ENCODE measurements around the gene PHF13. TPM values are rescaled to one million over a fixed set of nuclear protein-coding genes. Genes with fewer than 3 reads are reported as not detected.
A peak's percentile ranks its signal among the peaks of the same experiment; 100 is the strongest.

The PHF13 gene
- total and polyA plus RNA-seq, 10 of the 15 experiments (the other 5 are each of a cell fraction or from before 2014, with no cell fraction given): 0.87 to 15.4 (median 5.1) TPM

DNA sequence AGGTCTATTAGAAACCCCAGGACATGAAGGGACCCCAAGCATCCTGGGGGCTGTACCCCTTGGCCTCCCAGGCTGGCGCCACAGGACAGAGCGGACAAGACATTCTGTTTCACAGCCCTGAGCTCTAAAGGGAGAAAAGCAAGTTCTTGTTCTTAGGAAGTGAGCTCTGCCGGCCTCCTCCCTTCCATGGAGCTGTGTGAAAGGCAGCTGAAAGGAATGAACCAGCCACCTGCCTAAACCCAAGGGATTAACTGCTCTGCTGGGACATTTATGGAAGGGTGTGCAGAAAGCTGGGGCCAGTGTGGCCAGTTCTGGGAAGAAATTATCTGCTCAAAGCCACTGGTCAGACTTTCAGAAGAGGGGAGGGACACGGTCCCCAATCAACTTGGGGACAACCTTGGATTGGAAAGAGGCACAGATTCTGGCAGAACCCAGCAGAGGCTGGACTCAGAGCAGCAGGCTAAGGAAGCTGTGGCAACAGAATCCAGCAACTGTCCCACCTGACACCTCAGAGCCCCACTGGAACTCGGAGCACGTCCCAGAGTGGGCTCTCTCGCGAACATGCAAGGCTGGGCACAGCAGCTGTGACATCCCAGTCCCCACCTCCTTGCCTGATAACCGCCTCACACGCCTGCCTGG lies 13.0 kb upstream of the PHF13 start:
- CTCF ChIA-PET: interaction anchor here (0.8 to 5.4 kb wide), 5 partner anchors 12 to 110 kb away, joined by 3 to 39 read pairs (median 4); partner anchors contain the start of genes NOL9, TAS1R1 and ZBTB48
- H3K36me3 ChIP-seq (ENCODE audit: control insufficient read depth in 2 of 2, insufficient read depth in 2 of 2, low read length in 1 of 2): peaks cover 2 to 10% of the 10 kb centered on the region in 2 experiments; a peak in 3 of 4 replicates
- H3K4me3 ChIP-seq: peak overlapping the region; percentile 94
- H3K4me1 ChIP-seq (ENCODE audit: control insufficient read depth, insufficient read depth, low read length): peaks cover 13% of the 10 kb centered on the region
- no peaks in the 10 kb centered on the region for H3K27me3 ChIP-seq (replicated peaks in 1 of 2; ENCODE audit: control insufficient read depth in 2 of 2, insufficient read depth in 2 of 2, low read length in 1 of 2)
- no peak for TF ChIP-seq SUPT20H (IDR thresholded peaks at IDR 0.05; ENCODE audit: borderline replicate concordance, control insufficient read depth, low read depth, low read length)
- TF ChIP-seq SIN3A (IDR thresholded peaks at IDR 0.05; ENCODE audit: low read depth, low read length): 0 out of 2 replicates have a peak, but pooled peaks have one; percentile 4
- TF ChIP-seq NR2F1 (conservative IDR thresholded peaks at IDR 0.05): no peak
- TF ChIP-seq, protein P1, sequence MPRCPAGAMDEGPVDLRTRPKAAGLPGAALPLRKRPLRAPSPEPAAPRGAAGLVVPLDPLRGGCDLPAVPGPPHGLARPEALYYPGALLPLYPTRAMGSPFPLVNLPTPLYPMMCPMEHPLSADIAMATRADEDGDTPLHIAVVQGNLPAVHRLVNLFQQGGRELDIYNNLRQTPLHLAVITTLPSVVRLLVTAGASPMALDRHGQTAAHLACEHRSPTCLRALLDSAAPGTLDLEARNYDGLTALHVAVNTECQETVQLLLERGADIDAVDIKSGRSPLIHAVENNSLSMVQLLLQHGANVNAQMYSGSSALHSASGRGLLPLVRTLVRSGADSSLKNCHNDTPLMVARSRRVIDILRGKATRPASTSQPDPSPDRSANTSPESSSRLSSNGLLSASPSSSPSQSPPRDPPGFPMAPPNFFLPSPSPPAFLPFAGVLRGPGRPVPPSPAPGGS (IDR thresholded peaks at IDR 0.05; ENCODE audit: borderline replicate concordance, insufficient read depth, low read depth, low read length, poor library complexity, severe bottlenecking): no peak
- TF ChIP-seq ATF7 (IDR thresholded peaks at IDR 0.05; ENCODE audit: low read depth): no peak
- TF ChIP-seq, protein P2, sequence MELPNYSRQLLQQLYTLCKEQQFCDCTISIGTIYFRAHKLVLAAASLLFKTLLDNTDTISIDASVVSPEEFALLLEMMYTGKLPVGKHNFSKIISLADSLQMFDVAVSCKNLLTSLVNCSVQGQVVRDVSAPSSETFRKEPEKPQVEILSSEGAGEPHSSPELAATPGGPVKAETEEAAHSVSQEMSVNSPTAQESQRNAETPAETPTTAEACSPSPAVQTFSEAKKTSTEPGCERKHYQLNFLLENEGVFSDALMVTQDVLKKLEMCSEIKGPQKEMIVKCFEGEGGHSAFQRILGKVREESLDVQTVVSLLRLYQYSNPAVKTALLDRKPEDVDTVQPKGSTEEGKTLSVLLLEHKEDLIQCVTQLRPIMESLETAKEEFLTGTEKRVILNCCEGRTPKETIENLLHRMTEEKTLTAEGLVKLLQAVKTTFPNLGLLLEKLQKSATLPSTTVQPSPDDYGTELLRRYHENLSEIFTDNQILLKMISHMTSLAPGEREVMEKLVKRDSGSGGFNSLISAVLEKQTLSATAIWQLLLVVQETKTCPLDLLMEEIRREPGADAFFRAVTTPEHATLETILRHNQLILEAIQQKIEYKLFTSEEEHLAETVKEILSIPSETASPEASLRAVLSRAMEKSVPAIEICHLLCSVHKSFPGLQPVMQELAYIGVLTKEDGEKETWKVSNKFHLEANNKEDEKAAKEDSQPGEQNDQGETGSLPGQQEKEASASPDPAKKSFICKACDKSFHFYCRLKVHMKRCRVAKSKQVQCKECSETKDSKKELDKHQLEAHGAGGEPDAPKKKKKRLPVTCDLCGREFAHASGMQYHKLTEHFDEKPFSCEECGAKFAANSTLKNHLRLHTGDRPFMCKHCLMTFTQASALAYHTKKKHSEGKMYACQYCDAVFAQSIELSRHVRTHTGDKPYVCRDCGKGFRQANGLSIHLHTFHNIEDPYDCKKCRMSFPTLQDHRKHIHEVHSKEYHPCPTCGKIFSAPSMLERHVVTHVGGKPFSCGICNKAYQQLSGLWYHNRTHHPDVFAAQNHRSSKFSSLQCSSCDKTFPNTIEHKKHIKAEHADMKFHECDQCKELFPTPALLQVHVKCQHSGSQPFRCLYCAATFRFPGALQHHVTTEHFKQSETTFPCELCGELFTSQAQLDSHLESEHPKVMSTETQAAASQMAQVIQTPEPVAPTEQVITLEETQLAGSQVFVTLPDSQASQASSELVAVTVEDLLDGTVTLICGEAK (IDR thresholded peaks at IDR 0.05; ENCODE audit: borderline replicate concordance): 0 out of 2 replicates have a peak, but pooled peaks have one; percentile 7
- TF ChIP-seq YY1 (IDR thresholded peaks at IDR 0.05; ENCODE audit: low read depth, low read length): no peak
- no peak for TF ChIP-seq SMARCA5 (IDR thresholded peaks at IDR 0.05)
- TF ChIP-seq YBX1 (IDR thresholded peaks at IDR 0.05): no peak
- H3K27ac ChIP-seq (ENCODE audit: control insufficient read depth, insufficient read depth): peak overlapping the region; percentile 73
- no peaks in the 10 kb centered on the region for H4K20me1 ChIP-seq (ENCODE audit: control insufficient read depth, insufficient read depth)
- RAD21 ChIA-PET (ENCODE audit: unreplicated experiment): interaction anchor here (0.8 to 3.9 kb wide), 4 partner anchors 20 to 46 kb away, joined by 3 to 38 read pairs (median 3); partner anchors contain the start of genes NOL9, TAS1R1 and ZBTB48
- H3K9me3 ChIP-seq (replicated peaks; ENCODE audit: control insufficient read depth, insufficient read depth, low read length): no peaks in the 10 kb centered on the region
- SMC1A ChIA-PET (ENCODE audit: uncharacterized antibody, unreplicated experiment): interaction anchor here (0.7 to 2.1 kb wide), 9 partner anchors 9 to 48 kb away, joined by 3 to 16 read pairs (median 3); partner anchors contain the start of gene ZBTB48
- peak overlapping the region; percentile 84 for H3K9ac ChIP-seq (ENCODE audit: control insufficient read depth, insufficient read depth, low read length)
- H2AFZ ChIP-seq (ENCODE audit: control insufficient read depth, low read depth, low read length): peak overlapping the region; percentile 70
- FAIRE-seq (no peak), ATAC-seq (peak; percentile 10), DNase-seq (ENCODE audit: low read depth, low spot score) (no peak)
- WGBS (ENCODE audit: insufficient coverage, insufficient replicate concordance, low lambda C conversion rate, missing lambda C conversion rate): 20% methylated on average over 10 of the region's 10 CpGs
- peak overlapping the region; percentile 100 for H3K4me2 ChIP-seq (ENCODE audit: control insufficient read depth, insufficient read depth)
- BruUV-seq (replicated peaks): TSS peak; percentile 54
- intact Hi-C loops (cut with micrococcal nuclease; ENCODE audit: unreplicated experiment) (no loop called here), in situ Hi-C loops (cut with MboI) (no loop called here)
- peaks cover 36% of the 10 kb centered on the region for H3K79me2 ChIP-seq (ENCODE audit: control insufficient read depth, insufficient read depth, low read length)
- POLR2A ChIA-PET: interaction anchor here (0.9 to 4.0 kb wide), 5 partner anchors 12 to 47 kb away, joined by 3 to 22 read pairs (median 3); partner anchors contain the start of genes NOL9 and ZBTB48
